AG08395 (cell line): ENCODE data around the gene MFSD12.
"Not testable (repeated sequence)": the region's sequence is repeated elsewhere in the genome, so short reads cannot be mapped to it uniquely, and the experiment has no call there.

Experiments used
- DNase-seq: peaks from one replicate; pipeline ENCODE4 v3.0.0; 2012; ENCODE audit warnings: mixed read lengths, low spot score

The MFSD12 gene

GRCh38 chr19:3536429-3537100, 20.8 kb downstream of the MFSD12 start:
- DNase-seq, result peak; percentile 62

- DNase-seq, result no peak
Observed at GRCh38 chr19:3535981-3536380, 21.4 kb downstream of the MFSD12 start.

DNA sequence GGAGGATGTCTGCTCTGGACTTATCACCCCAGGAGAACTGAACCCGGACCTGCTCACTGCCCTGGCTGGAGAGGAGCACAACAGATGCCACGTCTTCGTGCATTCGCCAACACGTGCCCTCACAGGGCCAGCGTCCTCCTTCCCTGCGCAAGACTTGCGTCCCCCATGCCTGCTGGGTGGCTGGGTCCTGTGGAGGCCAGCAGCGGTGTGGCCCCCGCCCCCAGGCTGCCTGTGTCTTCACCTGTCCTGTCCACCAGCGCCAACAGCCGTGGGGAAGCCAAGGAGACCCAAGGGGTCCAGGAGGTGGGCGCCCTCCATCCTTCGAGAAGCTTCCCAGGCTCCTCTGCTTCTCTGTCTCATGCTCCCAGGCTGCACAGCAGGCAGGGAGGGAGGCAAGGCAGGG, 21.8 kb downstream of the MFSD12 start:
- no peak for DNase-seq

DNA sequence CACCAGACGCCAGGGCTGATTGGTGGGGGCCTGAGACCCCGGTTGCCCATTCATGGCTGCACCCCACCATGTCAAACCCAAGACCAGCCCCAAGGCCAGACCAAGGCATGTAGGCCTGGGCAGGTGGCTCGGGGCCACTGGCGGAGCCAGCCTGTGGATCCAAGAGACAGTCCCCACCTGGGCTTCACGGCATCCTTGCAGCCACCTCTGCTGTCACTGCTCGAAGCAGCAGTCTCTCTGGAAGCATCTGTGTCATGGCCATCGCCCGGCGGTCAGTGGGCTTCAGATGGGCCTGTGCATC, 22.2 kb downstream of the MFSD12 start:
- no peak for DNase-seq

DNA sequence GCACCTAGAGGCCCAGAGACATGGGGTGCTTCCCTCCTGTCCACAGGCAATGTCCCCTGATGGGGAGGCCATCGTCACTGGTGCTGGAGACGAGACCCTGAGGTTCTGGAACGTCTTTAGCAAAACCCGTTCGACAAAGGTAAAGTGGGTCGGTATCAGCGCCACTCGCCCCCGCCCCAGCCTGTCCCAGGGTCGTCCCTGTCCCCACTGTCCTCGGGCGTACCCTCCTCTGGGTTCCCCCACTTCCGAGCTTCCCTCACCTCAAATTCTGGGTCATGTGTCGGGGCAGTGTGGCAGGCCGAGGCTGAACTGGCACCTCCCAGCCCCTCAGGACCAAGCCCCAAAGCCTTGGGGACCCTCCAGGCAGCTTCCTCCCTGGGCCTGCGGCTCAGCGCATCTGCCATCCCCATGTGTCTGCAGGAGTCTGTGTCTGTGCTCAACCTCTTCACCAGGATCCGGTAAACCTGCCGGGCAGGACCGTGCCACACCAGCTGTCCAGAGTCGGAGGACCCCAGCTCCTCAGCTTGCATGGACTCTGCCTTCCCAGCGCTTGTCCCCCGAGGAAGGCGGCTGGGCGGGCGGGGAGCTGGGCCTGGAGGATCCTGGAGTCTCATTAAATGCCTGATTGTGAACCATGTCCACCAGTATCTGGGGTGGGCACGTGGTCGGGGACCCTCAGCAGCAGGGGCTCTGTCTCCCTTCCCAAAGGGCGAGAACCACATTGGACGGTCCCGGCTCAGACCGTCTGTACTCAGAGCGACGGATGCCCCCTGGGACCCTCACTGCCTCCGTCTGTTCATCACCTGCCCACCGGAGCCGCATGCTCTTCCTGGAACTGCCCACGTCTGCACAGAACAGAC, 22.8 kb downstream of the MFSD12 start:
- no peak for DNase-seq

DNA sequence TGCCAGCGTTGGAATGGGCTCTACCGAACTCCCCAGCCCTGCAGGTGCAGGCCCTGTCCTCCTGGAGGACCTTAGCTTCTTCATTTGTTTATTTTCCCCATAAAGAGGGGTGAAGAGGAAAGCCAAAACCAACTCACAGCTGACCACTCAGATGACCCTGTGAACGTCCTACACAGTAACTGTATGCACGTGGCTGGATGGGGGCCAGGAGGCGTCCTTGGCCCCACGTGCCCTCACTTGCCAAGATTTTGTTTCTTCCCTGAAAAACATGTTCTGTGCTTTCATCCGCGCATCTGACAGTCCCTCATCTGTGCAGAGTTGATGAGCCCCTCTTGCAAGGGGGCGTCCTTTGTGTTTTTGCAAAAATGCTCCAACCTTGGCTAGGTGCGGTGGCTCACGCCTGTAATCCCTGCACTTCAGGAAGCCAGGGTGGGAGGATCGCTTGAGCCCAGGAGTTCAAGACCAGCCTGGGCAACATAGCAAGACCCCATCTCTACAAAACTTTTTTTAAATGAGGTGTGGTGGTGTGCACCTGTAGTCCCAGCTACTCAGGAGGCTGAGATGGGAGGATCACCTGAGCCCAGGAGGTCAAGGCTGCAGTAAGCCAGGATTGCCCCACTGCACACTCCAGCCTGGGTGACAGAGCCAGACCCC, 23.7 kb downstream of the MFSD12 start:
- DNase-seq, result no peak

- DNase-seq, result no peak
Observed at GRCh38 chr19:3533033-3533432, 24.4 kb downstream of the MFSD12 start.

DNA sequence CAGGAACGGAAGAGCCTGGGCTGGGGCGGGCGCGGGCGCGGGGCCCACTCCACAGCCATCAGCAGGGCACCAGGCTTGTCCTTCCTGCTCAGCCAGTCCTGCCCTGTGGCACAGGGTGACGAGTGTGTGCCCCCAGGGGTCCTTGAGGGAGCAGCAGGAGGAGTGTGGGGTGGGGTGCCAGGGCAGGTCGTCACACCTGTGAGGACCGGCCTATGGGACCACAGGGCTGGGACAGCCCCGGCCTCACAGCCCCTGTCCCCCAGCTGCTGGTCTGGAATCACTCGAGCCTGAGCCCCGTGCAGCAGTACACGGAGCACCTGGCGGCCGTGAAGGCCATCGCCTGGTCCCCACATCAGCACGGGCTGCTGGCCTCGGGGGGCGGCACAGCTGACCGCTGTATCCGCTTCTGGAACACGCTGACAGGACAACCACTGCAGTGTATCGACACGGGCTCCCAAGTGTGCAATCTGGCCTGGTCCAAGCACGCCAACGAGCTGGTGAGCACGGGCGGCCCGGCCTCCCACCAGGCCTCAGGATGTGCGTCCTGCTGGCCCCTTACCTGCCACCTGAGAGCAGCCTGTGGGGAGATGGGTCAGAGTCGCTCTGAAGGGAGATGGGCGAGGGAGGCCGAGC, 25.1 kb downstream of the MFSD12 start:
- DNase-seq, result no peak

DNA sequence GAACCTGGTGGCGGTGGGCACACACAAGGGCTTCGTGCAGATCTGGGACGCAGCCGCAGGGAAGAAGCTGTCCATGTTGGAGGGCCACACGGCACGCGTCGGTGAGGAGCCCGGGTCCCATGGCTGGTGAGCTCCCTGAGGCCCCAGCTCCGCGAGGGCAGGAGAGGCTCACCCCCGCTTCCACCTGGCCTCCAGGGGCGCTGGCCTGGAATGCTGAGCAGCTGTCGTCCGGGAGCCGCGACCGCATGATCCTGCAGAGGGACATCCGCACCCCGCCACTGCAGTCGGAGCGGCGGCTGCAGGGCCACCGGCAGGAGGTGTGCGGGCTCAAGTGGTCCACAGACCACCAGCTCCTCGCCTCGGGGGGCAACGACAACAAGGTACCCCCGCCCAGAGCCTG, 25.7 kb downstream of the MFSD12 start:
- DNase-seq, result no peak

- DNase-seq, result no peak
Observed at GRCh38 chr19:3530389-3530788, 27.0 kb downstream of the MFSD12 start.

GRCh38 chr19:3529299-3529698, 28.1 kb downstream of the MFSD12 start:
- not testable (repeated sequence) for DNase-seq

DNA sequence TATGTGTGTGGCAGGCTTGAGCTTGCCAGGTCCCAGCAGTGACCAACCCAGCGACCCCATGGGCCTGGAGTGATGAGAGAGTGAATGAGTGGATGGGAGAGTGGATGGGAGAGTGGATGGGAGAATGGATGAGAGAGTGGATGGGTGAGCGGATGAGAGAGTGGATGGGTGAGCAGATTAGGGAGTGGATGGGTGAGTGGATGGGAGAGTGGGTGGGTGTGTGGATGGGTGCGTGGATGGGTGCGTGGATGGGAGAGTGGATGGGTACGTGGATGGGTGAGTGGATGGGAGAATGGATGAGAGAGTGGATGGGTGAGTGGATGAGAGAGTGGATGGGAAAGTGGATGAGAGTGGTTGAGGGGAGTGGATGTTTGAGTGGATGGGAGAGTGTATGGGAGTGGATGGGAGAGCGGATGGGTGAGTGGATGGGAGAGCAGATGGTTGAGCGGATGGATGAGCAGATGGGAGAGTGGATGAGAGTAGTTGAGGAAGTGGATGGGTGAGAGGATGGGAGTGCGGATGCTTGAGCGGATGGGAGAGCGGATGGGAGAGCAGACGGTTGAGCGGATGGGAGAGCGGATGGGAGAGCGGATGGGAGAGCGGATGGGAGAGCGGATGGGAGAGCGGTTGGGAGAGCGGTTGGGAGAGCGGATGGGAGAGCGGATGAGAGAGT, 28.7 kb downstream of the MFSD12 start:
- no peak for DNase-seq

DNA sequence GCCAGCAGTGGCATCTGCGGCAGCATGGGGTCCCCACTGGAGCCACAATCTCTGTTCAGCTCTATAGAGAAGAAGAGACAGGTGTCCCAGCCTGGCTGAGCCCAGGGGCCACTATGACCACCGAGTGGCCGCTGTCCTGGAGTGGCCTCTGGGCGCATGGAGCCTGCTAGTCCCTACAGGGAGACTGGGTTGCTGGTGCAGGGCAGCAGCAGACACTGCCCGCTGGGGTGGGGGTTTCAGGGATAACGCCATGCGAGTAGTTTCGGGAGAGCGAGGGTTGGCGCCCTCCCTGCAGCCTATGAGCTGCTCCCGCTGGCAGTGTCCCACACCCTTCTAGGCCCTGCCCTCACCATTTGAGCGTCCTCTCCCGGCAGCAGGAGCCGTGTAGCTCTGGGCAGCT, 29.3 kb downstream of the MFSD12 start:
- no peak for DNase-seq

GRCh38 chr19:3527238-3527910, 30.0 kb downstream of the MFSD12 start:
- DNase-seq, result no peak

- no peak for DNase-seq
Observed at GRCh38 chr19:3526507-3527237, 30.7 kb downstream of the MFSD12 start.

DNA sequence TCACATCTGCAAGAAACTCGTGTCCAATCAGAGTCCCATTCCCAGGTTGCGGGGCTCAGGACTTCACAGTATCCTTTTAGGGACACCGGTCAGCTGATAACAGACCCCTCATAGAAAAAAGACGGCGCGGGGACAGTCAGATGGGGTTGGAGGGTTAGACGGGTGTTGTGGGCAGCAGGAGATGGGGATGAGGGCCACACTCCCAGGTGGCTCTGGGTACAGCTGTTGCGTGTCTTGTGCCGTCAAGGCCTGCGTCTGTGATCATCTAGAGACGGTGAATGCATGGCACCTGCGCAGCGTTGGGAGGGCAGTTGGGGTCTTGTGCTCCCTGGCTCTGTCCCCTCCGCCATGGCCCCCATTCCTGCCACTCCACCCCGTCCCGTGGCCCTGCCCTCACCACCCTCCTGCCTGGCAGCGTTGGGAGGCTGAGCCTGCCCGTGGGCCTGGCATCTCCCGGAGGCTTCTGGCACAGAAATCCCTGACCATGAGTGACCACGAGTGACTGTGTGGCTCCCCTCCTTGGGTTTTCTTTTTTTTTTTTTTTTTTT, 32.4 kb downstream of the MFSD12 start:
- DNase-seq, result no peak

- no peak for DNase-seq
Observed at GRCh38 chr19:3524078-3524842, 33.1 kb downstream of the MFSD12 start.

DNA sequence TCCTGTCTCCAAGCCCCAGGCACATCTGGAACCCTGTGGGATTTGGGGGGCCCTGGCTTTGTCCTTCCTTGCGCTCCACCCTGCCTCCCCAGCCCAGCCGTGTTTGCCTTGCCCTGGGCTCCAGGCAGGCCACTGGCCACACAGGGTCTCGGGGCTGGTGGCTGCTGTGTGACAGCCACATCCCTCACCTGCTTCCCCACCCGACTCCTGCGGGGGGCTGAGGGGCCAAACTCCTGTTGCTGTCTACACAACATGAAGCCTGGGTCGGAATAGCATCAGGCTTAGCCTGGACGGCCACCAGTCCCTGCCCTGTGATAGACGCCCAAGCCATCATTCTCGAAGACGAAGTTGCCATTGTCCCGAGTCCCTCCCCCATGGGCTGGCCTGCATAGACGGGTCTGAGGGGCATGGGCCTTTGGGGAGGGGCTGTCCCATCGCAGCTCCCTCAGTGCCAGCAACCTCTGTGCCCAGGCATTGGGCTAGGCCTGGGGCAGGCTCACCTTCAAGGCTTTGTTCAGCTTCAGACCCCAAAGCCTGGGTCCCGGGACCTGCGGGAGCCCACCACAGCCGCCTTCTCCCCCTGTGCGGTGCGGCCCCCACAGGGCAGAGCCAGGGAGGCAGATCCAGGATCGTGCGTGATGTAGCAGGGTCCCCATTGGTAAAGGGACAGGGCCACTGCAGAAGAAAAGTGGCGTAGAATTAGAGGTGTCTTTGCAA, 33.9 kb downstream of the MFSD12 start:
- no peak for DNase-seq
